GM21526 (cell line): ENCODE data around the gene KCNQ1OT1.
"Not testable (repeated sequence)": the region's sequence is repeated elsewhere in the genome, so short reads cannot be mapped to it uniquely, and the experiment has no call there.

Experiments used
- ATAC-seq: cut with Tn5 transposase; IDR thresholded peaks from one replicate; pipeline ENCODE4 v1.9.1; 2021; ENCODE audit warnings: moderate library complexity; ENCODE audit not compliant: unreplicated experiment, low FRiP score

Gene KCNQ1OT1

GRCh38 chr11:2655834-2656622, 43.8 kb downstream of the KCNQ1OT1 start:
- ATAC-seq = no peak

- ATAC-seq = no peak
These were observed 44.6 kb downstream of the KCNQ1OT1 start for GRCh38 chr11:2655016-2655719.

DNA sequence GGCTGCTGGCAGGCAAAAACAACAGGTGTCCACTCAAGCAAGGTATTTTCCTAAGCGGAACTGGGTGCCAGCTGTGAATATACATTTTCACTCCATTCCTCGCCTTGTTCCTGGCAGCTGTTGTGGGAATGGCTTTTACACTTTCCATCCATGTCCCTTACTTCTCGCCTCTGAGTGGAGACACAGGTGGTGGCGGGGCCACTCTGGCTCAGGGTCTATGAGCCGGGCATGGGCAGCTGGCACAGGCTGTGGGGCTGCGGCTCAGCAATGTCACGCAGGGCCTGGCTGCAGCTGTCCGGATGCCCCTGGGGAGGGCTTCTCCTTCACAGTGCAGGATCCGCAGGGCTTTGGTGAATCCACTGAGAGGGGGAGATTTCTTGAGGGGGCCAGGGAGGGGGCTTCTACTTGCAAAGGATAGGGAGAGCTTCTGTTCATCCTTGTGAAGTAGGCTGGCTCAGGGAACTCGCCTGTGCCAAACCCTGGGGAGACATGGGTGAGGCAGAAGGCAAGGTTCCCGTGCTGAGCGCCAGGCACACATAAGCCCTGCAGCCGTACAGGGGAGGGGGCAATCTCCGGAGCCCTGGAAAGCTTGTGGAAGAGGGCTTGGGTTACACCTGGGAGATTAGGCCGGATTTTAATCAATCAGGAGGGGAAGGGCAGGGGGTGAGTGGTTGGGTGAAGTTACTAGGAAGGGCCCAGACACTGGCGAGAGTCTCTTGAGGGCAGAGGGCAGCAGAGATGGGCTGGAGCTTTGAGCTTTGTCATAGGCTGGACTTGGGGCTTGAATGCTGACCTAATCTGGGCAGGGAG, 45.7 kb downstream of the KCNQ1OT1 start:
- ATAC-seq = no peak

- ATAC-seq = no peak
These were observed 46.6 kb downstream of the KCNQ1OT1 start for GRCh38 chr11:2653198-2653551.

DNA sequence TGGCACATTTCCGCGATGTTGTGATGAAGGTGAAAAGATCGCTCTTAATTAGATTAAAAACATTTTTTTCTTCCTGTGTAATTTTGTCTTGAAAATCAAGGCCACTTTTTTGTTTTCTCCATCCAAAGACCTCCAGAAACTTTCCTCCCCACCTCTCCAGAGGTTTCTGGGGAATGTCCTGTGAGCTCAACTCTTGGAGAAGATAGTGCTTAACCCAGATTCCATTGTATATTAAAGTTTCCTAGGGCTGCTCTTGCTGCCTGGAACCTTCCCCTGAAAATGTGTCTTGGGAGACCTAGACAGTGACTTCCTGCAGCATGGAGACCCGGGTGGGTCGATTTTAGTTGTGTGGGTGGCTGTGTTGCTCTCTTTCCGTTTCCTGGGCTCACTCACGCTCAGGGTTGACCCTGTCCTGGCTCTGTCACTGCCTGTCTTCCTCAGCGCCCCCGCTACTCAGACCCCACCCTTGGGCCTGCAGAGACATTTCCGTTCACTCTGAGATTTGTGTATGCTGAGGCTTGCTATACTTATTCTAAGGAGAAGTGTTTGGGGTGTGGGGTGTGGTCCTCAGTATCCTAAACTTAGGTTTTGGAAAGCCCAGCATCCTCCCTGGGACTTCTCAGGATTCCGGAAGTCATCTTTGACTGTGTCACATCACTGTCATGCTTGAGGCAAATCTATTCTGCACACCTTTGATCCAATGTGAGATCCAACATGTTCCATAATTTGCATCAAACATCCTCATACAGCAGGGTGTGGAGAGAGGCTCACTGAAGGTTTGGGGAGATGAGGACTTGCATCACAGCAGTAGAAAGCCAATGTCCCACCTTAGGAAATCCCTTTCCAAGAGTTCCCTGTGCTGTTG, 47.2 kb downstream of the KCNQ1OT1 start:
- ATAC-seq = no peak

DNA sequence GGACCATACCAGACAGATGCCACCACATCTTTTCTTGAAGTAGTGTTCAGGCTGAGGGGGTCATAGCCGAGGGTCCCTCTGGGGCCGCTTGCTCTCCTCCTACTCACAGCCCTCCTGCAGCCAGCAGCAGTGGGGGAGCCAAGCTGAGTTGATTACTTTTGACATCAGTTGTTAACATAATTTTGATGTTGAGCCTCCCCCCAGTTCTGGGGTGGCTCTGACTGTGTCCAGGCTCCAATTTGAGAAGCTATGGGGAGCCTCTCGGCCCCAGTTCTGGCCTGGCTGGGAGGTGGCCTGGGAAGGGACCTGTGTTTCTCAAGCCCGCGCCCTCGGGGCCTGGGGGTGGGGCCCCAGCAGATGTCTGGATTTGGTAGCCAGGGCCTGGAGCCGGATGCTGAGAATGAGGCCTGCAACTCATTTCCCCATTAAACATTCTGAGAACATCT, 47.9 kb downstream of the KCNQ1OT1 start:
- no peak for ATAC-seq

DNA sequence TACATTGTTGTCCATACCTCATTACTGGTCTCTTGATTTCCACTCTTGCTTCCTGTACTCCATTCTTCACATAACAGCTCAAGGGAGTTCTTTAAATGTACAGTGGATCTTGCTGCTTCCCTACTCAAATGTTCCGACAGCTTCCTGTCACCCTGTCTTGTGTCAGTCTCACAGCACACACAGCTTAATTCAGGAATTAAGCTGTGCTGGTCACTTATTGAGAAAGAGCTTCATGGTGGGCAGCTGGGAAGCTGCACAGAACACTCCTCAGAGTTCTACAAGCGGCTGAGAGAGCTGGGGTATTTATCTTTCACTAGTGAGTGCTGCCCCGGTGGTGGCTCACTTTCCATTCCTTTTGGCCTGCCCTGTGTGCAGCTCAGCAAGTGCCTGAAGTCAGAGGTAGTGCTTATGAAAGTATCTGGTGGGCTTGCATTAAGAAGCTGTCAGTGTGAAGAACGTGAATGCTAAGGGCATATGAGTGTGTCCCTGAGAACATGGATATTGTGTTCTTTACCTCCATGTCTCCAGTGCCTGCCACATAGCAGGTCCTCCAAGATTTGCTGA, 48.7 kb downstream of the KCNQ1OT1 start:
- ATAC-seq = no peak

DNA sequence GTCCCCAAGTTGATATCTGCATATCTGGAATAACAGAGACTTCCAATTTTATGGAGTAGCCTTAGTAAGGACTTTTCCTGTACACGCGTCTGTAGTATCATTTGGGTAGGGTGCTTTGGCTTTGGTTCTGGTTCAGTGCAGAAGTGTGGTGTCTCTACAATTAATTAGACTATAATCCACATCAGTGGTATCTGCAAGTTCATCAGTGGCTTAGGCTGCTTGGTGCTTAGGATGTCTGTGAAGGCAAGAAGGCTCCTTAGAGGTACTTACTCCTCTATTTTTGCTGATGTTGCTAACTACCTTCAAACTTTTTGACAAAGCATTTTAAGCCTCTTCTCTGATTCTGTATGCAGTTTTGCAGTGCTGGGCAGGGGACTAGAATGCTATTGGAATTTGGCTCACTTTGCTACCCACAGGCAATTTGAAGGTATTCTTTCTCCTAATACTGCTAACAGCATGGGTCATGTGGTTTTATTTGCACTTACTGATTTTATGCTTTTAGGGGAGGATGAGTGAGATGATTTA, 49.4 kb downstream of the KCNQ1OT1 start:
- ATAC-seq = no peak

DNA sequence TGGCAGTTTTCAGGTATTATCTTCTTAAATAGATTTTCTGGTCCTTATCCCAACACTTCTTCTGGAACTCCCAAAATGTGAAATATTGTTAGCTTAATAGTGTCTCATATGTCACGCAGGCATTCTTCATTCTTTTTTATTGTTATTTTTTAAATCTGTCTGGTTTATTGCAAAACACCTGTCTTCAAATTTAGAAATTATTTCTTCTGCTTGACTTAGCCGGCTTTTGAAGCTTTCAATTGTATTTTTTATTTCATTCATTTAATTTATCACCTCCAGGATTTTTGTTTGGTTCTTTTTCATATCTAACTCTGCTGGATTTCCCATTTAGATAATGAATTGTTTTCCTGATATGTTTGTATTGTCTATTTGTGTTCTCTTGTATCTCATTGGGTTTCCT, 49.9 kb downstream of the KCNQ1OT1 start:
- ATAC-seq = no peak

DNA sequence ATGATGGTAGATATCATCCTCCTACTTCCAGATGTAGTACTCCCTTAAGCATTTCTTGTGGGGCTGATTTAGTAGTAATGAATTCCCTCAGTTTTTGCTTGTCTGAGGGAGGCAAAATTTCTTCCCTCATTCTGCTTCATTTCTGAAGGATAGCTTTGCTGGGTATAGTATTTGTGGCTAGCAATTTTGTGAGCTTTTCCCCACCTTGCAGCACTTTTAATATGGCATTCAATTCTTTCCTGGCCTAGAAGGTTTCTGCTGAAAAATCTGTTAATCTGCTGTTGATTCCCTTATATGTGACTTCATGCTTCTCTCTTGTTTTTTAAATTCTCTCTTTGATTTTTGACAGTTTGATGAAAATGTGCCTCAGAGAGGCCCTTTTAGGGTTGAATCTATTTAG, 50.4 kb downstream of the KCNQ1OT1 start:
- ATAC-seq = no peak

DNA sequence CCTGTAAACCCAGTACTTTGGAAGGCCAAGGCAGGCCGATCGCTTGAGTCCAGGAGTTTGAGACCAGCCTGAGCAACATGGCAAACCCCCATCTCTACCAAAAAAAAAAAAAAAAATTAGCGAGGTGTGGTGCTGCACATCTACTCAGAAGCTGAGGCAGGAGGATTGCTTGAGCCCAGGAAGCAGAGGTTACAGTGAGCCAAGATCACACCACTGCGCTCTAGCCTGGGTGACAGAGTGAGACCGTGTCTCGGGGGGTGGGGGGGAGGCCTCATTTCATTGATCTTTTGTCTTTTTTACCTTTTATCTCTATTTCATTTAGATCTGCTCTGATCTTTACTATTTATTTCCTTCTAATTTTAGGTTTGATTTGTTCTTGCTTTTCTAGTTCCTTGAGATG, 51.8 kb downstream of the KCNQ1OT1 start:
- no peak for ATAC-seq

DNA sequence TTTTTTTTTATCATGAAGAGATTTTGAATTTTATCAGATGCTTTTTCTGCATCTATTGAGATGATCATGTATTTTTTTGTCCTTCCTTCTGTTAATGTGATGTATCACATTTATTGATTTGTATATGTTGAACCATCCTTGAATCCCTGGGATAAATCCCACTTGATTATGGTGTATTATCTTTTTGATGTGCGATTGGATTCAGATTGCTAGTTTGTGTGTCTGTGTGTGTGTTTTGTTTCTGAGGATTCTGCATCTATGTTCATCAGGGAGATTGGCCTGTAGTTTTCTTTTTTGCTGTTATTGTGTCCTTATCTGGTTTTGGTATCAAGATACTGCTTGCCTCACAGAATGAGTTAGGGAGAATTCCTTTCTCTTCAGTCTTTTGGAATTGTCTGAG, 52.6 kb downstream of the KCNQ1OT1 start:
- no peak for ATAC-seq

DNA sequence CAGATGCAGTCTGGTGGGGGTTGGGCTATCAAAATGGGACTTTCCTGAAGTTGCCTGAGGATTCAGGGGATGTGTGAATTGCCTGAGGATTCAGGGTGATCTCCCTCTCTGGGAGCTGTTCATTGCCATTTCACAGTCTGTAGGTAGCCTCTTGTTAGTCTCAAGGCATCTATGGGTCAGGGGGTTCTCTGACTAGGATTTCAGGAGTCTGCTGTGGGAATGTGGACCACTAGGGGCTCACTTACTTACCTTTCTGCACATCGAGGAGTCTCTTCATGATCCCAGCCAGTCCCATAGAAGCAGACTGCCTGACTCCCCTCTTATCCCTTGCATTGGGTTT, 54.0 kb downstream of the KCNQ1OT1 start:
- no peak for ATAC-seq

- no peak for ATAC-seq
These were observed 54.7 kb downstream of the KCNQ1OT1 start for GRCh38 chr11:2644844-2645778.

DNA sequence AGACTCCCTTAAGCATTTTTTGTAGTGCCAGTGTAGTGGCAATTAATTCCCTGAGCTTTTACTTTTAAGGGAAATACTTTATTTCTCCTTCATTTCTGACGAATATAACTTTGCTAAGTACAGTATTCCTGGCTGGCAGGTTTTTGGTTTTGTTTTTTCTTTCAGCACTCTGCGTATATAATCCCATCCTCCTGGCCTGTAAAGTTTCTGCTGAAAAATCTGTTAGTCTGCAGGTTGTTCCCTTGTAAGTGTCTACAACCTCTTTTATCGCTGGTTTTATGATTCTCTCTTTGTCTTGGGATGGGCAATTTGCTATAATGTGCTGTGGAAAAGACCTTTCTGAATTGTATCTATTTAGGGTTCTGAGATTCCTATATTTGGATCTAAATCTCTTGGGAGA, 56.0 kb downstream of the KCNQ1OT1 start:
- no peak for ATAC-seq

- ATAC-seq = no peak
These were observed 58.2 kb downstream of the KCNQ1OT1 start for GRCh38 chr11:2641623-2642022.

DNA sequence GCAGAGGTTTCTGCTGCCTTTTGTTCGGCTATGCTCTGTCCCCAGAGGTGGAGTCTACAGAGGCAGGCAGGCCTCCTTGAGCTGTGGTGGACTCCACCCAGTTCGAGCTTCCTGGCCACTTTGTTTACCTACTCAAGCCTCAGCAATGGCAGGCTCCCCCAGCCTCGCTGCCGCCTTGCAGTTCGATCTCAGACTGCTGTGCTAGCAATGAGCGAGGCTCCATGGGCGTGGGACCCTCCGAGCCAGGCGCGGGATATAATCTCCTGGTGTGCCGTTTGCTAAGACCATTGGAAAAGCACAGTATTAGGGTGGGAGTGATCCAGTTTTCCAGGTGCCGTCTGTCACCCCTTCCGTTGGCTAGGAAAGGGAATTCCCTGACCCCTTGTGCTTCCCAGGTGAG, 60.0 kb downstream of the KCNQ1OT1 start:
- ATAC-seq = not testable (repeated sequence)

DNA sequence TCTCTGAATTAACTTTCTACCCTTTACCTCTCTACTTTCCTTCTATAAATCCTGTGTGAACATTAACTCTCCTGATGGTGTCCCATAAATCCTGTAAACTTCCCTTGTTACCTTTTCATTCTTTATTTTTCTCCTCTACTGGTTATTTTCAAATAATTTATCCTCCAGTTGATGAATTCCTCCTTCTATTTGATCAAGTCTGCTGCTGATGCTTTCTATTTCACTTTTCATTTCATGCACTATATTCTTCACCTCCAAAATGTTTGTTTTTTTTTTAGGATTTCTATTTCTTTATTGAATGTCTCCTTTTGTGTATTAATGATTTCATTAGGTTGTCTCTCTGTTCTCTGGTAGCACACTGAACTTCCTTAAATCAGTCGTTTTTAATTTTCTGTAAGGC, 68.6 kb downstream of the KCNQ1OT1 start:
- no peak for ATAC-seq

GRCh38 chr11:2630679-2631078, 69.1 kb downstream of the KCNQ1OT1 start:
- no peak for ATAC-seq
